Lower leg skin (tissue), 3 donors: ENCODE data around the gene NDUFS3.

ENCODE experiments used
- POLR2A ChIP-seq, 2 donors: fragments of 450-650 bp; IDR thresholded peaks; one replicate each; pipeline ENCODE4 v1.6.1; 2016 to 2017; ENCODE audit warnings: antibody characterized with exemption in 2 of 2, mild to moderate bottlenecking in 1 of 2, moderate library complexity in 1 of 2
- TF ChIP-seq, protein P1 (sequence below), 3 donors: fragments of 450-650 bp; IDR thresholded peaks; one replicate each; pipeline ENCODE4 v1.5.1; 2016; ENCODE audit warnings: antibody characterized with exemption in 3 of 3, mild to moderate bottlenecking in 3 of 3, moderate library complexity in 2 of 3

DNA sequence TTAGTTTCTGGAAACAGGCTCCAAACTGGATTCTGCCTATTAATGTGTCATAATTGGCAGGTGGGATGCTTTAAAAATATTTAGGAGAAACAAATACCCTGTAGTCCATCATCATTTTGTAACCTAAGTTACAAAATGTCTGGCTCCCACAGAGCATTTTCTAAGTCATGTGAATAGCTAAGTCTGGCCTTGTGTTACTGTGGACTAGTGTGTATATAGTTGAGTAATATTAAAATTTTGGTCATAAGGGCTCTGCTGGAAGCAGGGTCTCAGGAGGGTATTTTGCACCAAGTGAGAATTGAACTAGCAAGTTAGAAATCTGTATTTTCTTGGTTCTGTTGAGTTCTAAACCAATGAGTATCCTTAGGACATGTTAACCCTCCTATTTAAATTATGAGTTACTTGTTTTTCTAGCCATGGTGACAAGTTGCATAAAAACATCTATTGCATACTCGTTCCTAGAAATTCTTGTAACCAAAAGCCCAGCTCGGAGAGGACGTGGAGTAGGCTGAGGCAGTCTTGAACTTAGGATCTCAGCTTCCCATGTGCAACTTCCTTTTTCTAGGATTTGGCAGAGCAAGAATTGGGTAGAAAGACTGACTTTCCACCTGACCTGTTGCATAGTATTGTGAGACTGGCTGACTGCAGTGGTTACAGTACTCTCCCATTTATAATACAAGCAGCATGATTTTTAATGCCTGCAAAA, 8.1 kb upstream of the NDUFS3 start:
- TF ChIP-seq, protein P1, sequence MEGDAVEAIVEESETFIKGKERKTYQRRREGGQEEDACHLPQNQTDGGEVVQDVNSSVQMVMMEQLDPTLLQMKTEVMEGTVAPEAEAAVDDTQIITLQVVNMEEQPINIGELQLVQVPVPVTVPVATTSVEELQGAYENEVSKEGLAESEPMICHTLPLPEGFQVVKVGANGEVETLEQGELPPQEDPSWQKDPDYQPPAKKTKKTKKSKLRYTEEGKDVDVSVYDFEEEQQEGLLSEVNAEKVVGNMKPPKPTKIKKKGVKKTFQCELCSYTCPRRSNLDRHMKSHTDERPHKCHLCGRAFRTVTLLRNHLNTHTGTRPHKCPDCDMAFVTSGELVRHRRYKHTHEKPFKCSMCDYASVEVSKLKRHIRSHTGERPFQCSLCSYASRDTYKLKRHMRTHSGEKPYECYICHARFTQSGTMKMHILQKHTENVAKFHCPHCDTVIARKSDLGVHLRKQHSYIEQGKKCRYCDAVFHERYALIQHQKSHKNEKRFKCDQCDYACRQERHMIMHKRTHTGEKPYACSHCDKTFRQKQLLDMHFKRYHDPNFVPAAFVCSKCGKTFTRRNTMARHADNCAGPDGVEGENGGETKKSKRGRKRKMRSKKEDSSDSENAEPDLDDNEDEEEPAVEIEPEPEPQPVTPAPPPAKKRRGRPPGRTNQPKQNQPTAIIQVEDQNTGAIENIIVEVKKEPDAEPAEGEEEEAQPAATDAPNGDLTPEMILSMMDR (IDR thresholded peaks at IDR 0.05) = no peak
- TF ChIP-seq POLR2A (IDR thresholded peaks at IDR 0.05) = no peak
